T-helper 22 cell (primary cell): ENCODE data around the gene NT5DC4.

Experiments
- DNase-seq: peaks from one replicate; pipeline ENCODE4 v3.0.0-alpha.2; 2020; ENCODE audit warnings: low read depth

NT5DC4 gene

GRCh38 chr2:112755444-112755843, 34.6 kb downstream of the NT5DC4 start:
- no peak for DNase-seq

DNA sequence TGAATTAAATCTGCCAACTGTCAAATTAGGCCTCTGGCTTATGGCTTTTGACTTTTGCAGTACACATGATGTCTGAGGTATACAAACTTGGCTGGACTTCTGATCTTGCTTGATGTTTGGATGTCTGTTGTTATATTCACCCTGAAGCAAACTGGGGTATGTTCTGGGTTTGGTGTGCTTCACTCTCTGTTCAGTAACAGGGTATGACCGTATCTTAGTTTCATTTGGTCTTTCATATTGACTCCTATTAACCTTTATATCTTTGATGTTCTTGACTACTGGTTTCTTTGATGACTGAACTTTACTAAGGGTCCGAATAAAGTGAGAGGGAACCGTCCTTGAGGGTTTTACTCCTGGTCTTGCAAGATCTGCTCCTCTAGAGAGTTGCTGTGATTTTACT, 35.4 kb downstream of the NT5DC4 start:
- DNase-seq, result no peak

- DNase-seq, result no peak
Measured at GRCh38 chr2:112757265-112757664, 36.4 kb downstream of the NT5DC4 start.

- DNase-seq, result no peak
Measured at GRCh38 chr2:112758711-112759110, 37.9 kb downstream of the NT5DC4 start.

- DNase-seq, result no peak
Measured at GRCh38 chr2:112760149-112760548, 39.3 kb downstream of the NT5DC4 start.

DNA sequence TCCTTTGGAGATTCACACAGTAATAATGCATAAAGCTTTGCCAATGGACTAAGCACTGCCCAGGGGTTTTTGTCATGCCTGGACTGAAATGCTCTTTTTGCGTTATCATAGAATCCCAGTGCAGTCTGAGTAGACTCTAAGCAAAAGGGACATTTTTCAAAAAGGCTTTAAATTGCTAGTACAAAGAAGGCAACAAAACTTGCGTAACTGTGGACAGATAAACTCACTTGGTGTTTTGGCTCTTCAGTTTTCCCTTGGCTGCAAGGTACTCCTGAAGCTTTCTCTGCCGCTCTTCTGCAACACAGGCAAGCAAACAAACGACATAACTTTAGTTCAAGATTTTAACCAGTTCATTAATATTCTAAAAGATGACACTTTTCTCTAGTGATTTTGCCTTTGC, 41.5 kb downstream of the NT5DC4 start:
- DNase-seq, result no peak

DNA sequence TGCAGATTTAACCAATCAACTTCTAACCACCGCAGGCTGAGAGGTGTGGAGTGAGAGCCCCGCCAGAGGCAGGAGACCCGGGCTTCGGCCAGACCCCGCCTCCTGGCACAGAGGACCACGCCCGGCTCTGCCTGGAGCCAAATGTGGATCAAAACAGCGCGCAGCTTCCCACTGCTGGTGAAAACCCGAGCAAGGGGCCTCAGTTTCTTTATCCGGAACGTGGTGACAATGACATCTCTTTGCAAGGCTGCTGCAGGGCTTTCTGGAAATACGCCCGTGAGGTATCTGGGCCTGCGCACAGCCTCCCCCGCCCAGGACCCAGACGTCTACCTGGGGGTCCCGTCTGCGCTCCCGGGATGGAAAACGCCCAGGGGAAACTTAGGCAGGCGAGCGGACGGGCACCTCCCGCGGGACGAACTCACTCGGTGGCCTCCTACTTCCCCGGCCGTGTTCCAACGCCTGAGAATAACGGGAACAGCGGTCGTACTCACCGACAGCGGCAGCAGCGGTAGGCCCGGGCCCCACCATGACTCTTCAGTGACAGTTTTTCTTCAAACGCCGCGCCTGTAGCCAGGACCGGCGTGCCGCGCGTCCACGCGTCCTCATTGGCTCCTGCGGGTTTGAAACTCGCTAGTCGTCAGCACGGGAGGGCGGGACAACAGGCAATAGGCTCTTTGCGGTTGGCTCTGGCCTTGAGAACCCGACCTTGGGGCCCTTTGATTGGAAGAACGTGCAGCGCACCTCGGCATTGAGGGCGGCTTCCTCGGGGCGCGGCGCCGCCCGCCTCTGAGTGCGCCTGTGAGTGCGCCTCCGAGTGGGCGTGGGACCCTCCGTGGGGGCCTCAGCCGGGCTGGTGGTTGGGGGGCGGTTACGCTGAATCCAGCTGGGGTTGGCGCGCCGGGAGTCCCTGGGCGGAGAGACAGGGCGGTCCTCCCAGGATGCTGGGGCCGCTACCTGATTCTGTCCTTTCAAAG, 43.5 kb downstream of the NT5DC4 start, which contains the start of gene CKAP2L:
Gene CKAP2L (minus strand): TSS at position 539 of the 974 bp plus-strand sequence. CDS start 11 bp downstream, at position 528.
- peak; percentile 94 for DNase-seq

DNA sequence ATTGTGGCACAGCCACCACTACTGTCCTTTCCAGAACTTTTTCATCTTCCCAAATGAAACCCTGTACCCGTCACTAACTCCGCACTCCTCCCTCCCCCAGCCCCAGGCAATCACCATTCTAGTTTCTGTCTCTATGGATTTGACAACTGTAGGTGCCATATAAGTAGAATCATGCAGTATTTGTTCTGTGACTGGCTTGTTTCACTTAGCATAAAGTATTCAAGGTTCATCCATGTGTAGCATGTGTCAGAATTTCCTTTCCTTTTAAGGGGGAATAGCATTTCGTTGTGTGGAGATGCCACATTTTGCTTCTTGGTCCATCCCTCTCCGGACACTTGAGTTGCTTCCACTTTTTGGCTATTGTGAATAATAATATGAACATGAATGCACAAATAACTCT, 44.4 kb downstream of the NT5DC4 start:
- DNase-seq, result no peak

- no peak for DNase-seq
Measured at GRCh38 chr2:112767693-112768330, 47.0 kb downstream of the NT5DC4 start.

DNA sequence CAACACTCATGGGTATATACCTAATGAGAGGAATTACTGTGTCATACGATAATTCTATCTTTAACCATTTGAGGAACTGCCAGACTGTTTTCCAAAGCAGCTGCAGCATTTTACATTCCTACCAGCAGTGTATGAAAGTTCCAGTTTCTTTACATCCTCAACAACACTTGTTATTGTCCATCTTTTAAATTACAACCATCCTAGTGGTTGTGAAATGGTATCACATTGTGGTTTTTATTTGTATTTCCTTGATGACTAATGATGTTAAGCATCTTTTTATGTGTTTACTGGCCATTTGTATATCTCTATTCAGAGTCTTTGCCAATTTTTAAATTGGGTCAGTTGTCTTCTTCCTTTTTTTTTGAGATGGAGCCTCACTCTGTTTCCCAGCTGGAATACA, 47.6 kb downstream of the NT5DC4 start:
- DNase-seq, result no peak

- no peak for DNase-seq
Measured at GRCh38 chr2:112772322-112772721, 51.5 kb downstream of the NT5DC4 start.

GRCh38 chr2:112772911-112773475, 52.2 kb downstream of the NT5DC4 start:
- no peak for DNase-seq

DNA sequence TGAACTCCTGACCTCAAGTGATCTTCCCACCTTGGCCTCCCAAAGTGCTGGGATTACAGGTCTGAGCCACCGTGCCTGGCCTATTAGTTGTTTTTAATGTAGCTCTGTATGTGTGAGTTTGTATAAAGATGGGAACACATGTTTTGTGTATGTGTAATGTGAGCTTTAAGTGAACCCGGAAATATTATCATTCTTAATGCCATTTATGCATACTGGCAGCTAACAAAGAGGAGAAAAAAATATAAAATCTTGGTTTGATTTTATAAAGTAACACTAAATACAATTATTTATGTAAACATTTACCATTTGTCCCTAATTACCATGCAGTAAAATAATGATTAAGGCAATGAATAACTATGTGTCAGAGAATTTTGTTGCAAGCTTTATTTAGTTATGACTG, 52.7 kb downstream of the NT5DC4 start:
- no peak for DNase-seq

- DNase-seq, result no peak
Measured at GRCh38 chr2:112774536-112775285, 53.9 kb downstream of the NT5DC4 start.

GRCh38 chr2:112776113-112776512, 55.3 kb downstream of the NT5DC4 start:
- no peak for DNase-seq

DNA sequence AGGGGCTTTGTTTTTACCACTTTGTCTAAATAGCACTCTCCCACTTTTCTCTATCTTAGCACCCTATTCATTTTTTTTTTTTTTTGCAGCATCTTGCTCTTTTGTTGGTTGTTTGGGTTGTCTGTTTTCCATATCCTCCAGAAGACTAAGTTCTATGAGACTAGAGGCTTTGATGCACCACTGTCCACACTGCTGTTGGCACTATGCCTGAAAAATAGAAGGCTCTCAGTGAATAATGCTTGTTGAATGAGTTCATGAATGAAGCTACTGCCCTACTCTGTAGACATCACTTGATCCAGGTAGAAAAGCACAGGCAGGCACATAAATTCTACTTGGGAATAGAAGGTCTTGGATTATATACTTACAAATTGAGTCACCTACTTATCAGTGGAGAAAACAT, 56.2 kb downstream of the NT5DC4 start:
- DNase-seq, result no peak

DNA sequence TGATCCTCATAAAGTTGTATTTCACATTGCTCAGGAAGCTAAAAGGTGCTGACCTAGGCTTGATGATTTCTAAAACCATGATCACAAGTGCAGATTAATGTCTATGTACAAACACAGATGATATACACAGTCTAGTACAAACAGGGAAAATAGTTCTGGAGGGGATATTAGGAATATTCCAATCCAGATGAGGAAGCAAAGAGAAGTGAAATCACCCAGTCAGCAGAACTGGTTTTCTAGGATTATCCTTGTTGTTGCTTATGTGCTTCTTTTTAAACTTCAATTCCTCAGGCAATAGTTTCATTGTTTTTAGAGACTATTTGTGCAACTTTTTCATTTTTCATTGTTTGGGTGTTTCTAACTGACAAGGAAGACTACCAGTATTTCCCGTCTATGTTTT, 58.8 kb downstream of the NT5DC4 start:
- no peak for DNase-seq

DNA sequence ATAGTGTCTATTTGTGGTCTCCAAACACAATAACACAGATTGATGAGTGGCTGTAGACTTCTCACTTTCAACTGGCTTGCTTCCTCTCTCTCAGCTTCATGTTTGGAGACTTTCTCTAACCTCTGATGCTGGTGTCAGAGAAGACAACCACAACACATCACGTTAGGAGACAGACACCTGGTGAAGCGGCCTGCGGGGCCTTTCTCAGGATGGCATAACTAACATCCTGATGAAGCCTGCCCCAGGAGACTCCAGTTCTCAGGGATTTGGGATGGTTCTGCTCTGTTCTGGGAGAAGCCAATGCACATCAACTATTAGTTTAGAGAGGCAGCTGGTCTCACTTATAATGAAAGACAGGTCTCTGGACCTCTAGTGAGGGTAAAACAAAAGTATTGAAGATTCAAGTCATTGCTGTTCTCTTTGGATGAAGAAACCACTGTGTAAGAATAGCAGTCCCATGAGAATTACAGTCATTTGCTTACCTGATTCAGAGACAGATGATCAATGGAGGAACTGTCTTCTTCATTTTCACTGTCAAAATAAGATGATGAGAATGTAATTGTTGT, 61.5 kb downstream of the NT5DC4 start:
- no peak for DNase-seq

DNA sequence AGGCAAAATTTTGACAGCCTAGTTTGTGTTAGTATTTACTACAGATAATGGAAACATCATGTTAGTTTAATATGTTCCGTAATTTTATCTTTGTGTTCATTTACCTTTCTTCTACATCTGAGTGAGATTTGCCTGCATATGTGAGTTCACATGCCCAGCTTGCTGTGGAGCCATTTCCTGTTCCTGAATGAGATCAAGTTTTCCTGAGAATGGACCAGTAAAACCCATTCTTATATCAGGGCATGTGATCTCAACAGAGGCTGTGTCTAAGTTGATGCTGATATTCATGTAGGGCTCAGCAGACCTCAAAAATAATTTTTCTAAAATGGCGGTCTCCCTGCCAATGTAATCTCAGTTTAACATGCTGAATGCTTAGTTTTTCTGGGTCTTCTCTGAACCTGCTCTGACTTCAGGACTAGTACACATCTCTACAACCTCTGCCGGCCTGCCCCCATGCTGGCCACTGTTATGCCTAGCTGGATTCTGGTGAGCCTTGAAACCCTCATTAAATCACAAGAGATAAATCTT, 62.4 kb downstream of the NT5DC4 start:
- DNase-seq, result no peak

DNA sequence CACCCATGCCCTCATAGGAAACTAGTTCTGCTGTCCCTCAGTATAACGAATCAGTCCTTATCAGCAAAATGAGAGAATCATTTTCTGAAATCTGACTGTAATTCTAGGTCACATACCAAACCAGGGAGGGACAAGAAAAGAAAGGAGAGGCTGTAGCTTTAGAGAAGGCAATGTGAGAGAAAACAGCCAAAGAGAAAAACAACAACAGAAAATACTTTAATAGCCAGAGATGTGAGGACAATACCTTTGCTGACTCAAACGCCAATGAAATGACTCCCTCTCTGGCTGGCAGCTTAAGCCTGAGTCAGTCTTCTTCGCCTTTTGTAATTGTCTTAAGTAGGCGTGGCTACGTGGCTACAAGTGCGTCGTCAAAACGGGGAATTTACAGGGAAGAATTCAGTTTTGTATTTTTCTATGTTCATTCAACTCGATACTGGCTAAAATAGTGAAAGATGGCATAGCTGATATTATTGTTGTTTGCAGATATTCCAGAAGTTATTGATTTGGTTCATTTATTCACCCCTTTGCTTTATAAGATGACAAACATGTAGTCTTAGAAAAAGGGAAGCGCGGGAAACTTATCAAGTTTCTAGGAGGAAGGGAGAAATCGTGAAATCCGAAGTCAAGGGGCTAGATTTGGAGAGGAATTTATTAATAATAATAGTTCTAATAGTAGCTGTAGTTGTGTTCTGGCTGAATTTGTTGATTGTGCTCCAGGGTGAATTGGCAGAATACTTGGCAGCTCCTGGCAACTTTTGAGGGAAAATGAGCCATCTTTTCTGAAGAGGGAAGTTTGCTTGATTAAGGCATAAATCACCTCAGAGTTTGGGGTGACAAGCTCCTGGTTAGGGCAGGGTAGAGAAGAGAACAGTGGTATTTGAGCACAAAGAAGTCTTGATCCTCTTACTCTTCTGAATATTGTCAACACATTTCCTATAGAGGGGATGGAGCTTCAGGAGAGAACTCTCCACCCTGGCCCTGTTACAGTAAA, 63.7 kb downstream of the NT5DC4 start, which contains the start of gene IL1A:
Gene IL1A (minus strand): TSS at position 295 of the 991 bp plus-strand sequence. CDS start 723 bp downstream, outside the sequence.
- no peak for DNase-seq
